HK-2 (cell line): Measurements from ENCODE around the gene TCTN1.
"Not testable (repeated sequence)": the region's sequence is repeated elsewhere in the genome, so short reads cannot be mapped to it uniquely, and the experiment has no call there.

Experiments used
- DNase-seq: peaks from one replicate; pipeline ENCODE4 v3.0.0-alpha.2; 2018; ENCODE audit not compliant: unreplicated experiment

The TCTN1 gene

DNA sequence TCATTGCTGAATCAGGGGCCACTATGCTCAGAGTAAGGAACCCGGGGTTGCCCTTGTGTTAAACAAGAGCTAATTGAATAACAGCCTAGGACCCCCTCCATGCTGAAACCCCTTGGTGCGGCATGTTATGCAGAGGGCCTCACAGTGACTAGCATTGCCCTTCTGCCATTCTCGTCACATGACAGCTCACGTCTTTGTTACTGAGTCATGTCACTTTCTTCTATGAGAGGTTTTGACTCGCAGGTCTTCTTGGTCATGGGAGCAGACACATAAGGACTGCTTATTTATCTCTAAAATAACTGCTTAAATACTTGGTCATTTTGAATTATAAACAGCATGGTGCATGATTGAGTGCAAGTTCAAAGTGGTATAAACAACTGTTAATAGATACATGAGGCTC lies 24.9 kb downstream of the TCTN1 start:
- DNase-seq = no peak

DNA sequence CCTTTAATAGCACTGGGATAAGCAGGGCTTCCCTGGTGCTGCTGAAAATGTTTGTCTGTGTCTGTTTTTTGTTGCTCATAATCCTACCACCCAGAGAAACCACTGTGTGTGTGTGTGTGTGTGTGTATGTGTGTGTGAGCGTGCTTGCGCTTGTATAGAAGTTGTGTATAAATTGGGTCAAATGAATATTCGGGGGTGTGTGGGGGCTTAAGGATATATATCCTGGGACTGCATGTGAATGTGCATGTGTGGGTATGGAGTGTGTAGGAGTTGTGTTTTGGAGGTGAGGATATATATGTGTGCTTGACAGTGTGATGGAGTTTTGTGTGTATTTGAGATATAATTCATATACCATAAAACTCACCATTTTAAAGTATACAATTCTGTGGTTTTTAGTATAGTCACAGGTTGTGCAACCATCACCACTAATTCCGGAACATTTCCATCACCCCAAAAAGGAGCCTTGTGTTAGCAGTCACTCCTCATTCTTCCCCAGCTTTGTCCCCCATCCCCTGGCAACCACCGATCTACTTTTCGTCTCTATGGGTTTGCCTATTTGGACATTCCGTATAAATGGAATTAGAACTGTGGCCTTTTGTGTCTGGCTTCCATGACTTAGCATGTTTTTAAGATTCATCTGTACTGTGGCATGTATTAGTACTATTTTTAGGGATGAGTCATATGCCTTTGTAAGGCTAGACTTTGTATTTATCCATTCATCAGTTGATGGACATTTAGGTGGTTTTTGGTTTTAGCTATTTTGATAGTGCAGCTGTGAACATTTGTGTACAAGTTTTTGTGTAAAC lies 25.6 kb downstream of the TCTN1 start:
- no peak for DNase-seq

DNA sequence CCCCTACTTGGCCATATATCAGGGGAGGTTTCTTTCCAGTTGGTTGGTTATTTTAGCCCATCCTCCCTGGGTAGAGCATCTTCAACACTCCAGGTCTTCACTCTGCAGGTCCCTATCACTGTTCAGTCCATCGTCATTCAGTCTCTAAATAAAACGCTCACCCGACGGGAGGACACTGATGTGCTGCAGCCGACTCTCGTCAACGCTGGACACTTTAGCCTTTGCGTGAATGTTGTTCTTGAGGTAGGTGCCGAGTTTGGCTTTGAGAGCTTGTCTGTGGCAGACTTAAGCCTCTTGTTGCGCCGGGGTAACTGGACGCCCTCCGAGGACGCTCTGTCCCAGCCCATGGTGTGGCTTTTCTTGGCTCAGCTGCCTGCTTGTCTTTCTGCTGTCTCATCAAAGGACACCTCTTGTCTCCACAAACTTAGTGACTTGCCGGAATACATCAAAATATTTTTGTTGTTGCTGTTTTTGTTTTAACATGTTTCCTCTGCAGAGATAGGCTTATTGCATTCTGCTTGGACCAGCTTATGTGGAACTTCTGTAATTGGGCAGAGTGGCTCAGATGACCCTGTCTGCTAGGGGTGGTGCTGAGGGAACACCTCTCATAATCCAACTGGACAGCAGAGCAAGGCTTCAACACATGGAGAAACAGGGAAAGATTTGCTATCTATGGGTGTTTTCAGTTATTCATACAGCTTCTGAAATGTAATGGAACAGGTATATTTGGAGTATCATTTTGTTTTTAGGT lies 26.5 kb downstream of the TCTN1 start:
- DNase-seq = no peak

DNA sequence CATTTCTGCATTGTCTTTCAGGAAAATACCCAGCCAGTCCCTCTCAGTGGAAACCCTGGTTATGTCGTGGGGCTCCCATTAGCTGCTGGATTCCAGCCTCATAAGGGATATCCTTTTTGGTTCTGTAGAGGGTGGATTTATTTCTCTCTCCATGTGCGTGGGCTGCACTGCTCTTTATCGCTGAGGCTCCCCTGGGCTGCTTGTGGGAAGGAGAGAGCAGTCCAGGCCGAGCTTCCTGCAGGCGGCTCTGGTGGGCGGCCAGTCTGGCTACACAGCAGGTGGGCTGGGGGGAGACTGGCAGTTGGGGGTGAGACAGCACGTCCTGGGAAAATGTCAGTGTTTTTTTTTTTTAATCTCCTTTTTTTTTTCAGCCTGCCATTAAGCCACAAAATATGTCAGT lies 27.6 kb downstream of the TCTN1 start:
- DNase-seq = no peak

DNA sequence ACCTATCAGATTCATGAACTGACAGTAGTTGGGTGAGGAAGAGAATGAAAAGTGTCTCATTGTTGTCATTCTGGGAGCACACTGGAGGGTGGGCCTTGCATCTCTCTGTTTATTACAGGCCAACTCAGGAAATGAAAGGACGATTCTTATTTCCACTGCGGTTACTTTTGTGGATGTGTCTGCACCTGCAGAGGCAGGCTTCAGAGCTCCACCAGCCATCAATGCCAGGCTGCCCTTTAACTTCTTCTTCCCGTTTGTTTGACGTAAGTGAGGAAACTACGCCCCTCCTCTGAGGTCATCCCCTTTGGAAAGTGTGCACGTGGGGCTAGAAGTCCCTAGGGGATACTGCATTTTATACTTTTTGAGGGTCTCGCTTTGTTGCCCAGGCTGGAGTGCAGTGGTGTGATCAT lies 33.7 kb downstream of the TCTN1 start:
- DNase-seq = no peak

DNA sequence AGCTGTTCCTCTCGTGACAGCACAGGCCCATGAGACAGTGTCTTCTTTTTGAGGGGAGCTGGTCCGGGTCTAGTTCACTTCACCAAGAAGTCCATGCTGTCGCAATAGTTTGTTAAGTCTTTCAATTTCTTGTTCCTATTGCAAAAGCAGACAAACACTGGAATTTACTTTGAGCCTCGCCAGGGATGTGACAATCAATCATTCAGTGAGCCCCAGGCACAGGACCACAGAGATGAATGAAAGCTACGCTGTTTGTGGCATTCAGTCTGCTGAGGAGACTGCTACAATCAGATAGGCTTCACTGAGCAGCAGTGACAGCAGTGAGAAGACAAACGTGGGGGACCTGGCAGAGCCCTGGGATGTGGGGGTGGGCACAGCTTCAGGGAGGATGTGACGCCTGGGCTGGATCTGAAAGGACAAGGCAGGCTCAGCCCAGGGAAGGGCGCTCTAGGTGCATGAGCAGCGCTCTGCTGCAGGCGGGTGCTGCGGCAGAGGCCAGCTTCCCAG lies 35.5 kb downstream of the TCTN1 start:
- DNase-seq = no peak

DNA sequence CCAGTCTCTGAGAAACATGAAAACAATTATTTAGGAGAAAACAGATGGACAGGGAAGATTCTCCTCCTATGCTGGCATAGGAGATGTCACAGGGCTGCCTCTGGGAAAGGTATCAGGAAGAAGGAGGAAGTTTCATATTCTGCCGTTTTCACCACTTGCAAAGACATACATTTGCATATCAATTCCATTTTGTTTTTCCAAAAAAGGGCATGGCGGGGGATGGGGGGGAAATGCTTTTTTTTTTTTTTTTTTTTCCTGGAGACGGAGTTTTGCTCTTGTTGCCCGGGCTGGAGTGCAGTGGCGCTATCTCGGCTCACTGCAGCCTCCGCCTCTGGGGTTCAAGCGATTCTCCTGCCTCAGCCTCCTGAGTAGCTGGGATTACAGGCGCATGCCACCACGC lies 40.3 kb downstream of the TCTN1 start:
- DNase-seq = not testable (repeated sequence)

DNA sequence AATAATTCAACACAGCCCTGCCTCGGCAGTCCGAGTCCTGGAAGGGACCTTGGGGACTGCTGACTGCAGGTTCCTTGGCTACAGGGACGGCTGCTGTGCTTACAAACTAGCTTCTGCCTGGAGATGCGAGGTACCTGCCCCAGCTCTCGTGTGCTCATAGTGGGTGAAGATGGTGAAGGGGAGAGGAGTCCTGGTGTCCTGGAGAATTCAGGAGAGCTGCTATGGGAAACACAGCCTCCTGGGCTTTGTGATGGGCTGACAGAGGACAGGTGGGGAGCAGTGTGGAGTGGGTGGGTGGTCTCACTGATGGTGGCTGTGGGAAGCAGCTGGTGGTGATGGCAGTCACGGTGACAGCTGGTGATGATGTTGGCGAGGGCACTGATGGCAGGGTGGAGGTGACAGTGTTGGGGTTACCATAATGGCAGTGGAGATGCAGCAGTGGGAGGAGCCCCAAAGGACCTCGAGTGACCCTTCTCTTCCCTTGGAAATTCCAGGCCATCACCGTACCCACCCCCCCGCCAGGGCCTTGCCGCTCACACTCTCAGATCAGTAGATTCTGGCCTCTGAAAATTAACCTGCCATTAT lies 42.2 kb downstream of the TCTN1 start:
- DNase-seq = no peak

DNA sequence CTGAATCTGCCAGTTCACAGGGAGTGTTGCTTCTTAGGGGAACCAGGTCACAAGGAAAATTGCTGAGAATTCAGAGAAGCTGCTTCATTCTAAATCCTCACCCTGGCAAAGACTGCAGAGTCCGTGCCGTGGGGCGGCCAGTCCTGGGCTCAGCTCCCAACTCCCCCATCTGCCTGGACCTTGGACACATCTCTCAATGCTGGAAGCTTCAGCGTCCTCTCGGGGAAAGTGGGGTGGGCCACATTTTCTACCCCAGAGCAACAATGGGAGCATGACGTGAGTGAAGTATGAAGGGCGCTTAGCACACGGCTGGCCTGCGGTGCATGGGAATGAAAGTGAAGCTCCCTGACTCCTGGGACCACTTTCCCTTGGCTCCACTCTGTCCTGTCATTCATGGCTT lies 43.8 kb downstream of the TCTN1 start:
- no peak for DNase-seq

DNA sequence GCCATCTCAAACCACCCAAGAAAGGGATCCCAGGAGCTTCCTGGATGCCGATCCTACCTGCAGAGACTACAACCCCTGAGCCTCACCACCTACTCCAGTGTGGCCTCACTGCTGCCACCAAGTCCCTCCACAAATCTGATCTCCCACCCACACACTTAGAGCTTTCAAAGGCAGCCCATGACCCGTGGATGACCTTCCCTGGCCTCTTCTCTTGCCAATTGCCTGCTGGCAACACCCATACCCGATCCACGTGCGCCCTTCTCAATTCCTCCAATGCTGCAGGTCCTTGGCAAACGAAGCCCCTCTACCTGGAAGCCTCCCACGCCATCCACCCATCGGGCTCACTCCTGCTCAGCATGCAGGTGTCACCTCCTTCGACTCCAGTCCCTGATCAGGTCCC lies 44.3 kb downstream of the TCTN1 start:
- no peak for DNase-seq

DNA sequence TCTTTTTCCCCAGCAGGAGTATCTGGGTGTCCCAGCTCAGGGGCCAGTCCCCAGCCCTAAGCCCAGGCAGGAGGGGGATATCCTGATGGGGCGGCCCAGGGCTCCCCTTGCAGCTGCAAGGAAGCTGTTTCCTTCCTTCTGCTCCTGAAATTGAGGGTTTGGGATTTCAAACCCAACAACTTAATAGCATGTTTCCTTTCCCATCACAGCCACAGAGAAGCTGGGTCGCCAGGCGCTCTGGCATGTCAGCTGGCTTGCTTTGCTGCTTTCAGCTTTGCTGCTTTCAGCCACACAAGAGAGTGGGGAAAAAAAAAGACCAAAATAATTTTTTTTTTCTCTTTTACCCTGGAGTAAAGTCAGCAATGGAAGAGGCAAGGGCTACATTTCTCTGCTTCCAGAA lies 44.9 kb downstream of the TCTN1 start:
- DNase-seq = no peak

DNA sequence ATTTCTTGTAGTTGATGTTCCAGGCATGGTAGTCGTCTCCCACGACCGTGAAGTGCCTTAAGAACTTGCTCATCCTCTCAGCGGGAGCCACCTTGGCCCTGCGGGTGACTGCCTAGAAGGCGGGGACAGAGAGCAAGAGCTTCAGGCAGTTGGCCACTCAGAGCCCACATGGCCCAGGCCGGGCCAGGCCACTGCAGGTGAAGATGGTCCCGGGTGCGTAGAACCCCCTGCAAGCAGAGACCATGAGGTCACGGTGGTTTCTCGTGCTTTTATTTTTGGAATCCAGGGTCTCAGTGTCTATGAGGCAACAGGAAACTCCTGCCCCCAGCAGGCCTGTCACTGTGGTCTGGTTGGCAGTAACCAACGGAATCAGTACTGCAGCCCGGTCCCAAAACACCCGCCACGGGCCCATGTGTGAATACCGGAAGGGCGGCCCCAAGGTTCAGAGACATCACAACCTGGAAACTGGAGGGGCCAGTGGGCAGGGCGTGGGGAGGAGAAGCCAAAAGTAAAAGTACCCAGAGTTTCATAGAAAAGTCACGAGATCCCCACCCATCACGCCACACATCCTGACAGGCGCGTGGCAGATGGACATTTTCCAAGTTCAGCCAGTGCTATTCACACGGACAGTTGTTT lies 47.5 kb downstream of the TCTN1 start:
- DNase-seq = no peak

DNA sequence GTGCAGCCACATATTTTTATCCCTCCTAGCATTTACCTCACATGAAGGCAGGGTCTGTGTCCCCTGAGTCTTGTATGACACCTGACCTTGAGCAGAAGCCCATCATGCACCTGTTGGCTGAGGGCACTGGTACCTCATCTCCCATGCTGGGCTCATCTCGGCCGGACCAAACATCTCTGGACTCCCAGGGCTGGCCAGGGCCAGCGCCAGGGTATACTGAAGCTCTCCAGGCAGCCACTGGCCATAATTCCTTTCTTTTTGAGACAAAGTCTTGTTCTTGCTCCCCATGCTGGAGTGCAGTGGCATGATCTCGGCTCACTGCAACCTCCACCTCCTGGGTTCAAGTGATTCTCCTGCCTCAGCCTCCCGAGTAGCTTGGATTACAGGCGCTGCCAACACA lies 53.0 kb downstream of the TCTN1 start:
- DNase-seq = no peak

DNA sequence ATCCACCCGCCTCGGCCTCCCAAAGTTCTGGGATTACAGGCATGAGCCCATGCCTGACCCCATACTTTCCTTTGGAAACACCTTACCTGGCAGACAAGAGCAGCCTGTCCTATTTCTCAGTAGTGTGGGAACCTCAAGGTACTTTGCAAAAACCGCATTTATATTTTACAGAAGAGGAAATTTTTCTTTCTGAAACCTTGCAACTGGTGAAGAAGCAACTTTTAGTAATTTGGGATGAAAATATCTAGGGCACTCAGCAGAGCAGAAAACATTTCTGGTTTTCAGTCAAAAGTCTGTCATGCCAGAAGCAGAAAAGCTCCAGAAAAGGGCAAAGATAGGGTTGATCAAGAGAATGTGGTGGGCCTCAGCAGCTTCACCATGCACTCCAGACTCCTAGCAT lies 53.7 kb downstream of the TCTN1 start:
- no peak for DNase-seq

DNA sequence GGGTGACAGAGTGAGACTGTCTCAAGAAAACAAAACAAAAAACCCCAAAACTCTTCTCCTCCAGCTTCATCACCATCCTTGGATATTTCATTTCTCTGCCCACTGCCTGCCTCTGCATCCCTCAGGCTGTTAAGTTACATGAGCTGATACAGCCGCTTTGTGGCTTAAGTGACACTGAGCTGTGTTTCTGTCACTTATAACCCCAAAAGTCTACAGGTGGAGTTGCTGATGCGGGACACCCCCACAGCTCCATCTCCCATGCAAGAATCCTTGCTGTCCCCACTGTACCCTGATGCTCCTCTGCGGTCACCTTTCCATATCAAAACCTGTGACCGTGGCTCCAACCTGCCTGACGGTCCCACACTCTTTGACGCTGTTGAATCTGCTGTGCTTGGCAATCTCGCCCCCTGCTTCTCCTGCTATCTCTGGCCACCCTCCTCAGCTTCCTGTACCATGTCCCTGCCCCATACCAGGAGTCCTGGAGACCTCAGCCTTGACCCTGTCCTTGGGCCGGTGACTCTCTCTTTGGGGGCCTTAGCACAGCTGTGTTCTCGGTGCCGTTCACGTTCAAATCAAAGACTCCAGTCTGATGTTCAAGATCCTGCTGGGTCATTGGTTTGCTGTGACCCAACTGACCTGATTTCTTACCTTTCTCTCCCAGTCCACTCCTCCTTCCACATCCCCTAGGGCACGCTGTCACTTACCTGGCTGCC lies 54.7 kb downstream of the TCTN1 start:
- DNase-seq = no peak

DNA sequence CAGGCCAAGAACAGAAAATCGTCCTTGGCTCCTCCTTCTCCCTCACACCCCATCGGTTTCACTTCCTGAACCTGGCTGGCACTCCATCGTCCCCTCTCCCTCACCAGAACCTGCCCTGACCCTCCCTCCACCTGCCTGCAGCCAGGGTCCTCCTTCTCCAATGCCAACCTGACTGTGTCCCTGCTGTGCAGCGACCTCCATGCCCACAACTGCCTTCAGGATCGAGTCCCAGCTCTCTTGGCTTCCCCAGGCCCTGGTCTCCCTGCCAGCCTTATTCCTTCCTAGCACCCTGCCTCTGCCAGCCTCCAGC lies 55.2 kb downstream of the TCTN1 start:
- no peak for DNase-seq

DNA sequence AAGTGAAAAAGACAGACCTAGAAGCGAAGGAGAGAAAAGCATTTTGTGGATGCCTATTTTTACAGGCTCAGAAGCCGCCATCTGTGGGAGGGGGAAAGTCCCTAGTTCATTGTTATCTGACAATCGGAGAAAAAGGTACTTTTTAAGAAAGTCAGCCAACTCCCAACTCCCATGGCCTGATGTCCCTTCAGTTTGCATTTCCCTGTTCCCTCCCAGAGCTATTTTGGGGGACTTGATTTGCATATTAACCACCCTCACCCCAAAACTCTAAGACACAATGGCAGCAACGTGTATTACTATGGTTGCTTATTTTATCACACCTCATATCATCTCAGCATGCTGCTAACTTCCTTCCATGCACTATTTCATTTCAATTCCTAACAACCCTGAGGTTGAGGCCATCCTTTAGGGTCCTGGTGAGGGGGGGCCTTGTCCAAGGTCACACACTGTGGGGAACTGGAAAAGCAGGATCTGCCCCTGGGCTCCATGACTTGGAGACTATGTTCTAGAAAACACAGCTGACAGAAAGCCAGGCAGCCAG lies 56.3 kb downstream of the TCTN1 start:
- DNase-seq = no peak

DNA sequence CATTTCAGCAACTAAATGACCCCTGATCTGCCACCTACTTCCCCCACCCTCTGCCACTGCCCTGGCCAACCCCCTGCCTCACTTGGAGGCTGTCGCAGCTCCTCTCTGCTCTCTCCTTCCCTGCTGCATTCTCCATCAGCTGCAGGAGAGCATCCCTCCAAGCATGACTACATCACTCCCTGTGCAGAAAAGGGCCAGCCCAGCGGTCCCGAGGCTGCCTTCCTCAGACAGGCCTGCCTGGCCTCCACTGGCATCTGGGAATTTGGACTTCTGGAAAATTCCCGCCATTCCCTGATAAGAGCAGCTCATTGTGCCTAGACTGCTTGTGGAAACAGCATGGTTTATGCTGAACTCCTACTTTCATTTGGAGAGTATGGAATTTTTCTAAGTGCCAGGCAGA lies 62.2 kb downstream of the TCTN1 start:
- DNase-seq = no peak

DNA sequence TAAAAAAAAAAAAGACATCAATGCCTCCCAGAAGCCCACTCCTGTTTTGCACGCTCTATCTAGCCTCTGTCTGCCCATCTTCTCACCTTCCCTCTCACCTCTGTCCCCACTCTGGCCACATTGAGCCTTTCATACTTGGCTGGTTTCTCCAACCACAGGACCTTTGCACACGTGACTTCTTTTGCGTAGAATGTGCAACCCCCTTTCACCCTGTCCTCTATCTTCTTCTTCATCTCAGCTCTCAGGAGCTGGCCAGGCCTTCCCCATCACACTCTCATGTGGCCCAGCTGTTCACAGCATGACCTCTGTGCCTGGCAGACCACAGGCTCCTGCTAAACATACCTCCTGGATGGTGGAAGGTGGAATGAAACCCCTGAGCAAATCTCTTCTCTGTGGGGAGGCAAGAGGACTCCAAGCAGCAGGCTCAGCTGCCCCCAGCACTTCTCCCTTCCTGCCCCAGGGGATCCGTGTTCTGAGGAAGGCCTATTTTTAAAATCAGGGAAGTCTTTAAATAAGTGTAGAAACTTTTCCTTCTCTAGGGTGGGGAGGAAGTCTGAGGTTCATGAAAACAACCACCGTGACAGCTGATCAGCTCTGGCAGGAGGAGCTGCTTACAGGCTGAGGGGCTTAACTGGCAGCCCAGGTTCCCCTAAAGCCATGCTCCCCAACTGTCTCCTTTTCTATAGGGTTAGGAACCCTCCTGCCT lies 63.4 kb downstream of the TCTN1 start:
- DNase-seq = no peak

DNA sequence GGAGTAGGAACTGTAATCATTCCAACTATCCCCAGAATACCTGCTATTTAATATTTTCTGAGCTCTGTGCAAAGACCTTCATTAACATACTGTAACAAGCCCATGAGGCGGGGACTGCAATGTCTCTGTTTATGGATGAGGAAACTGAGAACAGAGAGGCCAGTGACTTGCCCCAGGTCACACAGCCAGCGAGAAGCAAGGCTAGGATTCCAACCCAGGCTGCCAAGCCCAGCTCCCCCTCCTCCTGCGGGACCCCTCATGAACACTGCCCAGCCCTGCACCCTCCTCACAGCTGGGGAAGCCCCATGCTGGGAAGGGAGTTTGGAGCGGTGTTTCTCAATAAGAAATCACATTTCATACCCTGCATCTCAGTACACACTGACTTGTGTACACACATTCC lies 64.1 kb downstream of the TCTN1 start:
- DNase-seq = no peak

DNA sequence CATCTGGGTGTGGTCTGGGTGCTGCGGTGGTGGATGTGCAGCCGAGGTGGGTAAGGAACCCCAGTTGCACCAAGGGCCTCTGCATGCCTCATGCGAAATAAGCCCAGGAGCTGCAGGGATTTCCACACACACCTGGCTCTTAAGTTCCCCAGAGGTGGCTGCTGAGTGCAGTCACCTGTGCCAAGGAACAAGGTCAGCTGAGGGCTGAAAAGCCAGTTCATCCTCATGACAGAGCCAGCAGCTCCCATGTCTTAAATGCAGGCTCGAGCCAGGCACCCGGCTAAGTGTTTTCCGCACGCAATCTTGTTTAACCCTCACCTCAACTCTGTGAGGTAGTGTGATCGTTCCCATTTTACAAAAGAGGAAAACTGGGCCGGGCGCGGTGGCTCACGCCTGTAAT lies 65.3 kb downstream of the TCTN1 start:
- no peak for DNase-seq
